Nephron (organoid): ENCODE measurements around the gene RPL31.
A peak's percentile ranks its signal among the peaks of the same experiment; 100 is the strongest.

Experiments
- H3K27ac Mint-ChIP-seq, 3 experiments: 2 replicates each; pipeline ENCODE4 v1.8.0; 2020; ENCODE audit warnings: mixed read lengths in 3 of 3, mild to moderate bottlenecking in 2 of 3, moderate library complexity in 1 of 3
- H3K27me3 Mint-ChIP-seq: 2 replicates; pipeline ENCODE4 v1.8.0; 2021; ENCODE audit warnings: low read depth, mild to moderate bottlenecking, moderate library complexity, mixed read lengths
- H3K36me3 Mint-ChIP-seq: 2 replicates; pipeline ENCODE4 v1.8.0; 2020; ENCODE audit warnings: low read depth, mixed read lengths
- H3K4me1 Mint-ChIP-seq: 2 replicates; pipeline ENCODE4 v1.8.0; 2020; ENCODE audit warnings: mixed read lengths
- H3K4me3 Mint-ChIP-seq, 3 experiments: 2 replicates each; pipeline ENCODE4 v1.8.0; 2020; ENCODE audit warnings: mild to moderate bottlenecking in 3 of 3, mixed read lengths in 3 of 3, moderate library complexity in 2 of 3
- H3K9me3 Mint-ChIP-seq: 2 replicates; pipeline ENCODE4 v1.8.0; 2020; ENCODE audit warnings: mixed read lengths
- CTCF ChIP-seq, 3 experiments: fragments of 200-600 bp; sonication (generic); IDR thresholded peaks; one replicate each; pipeline ENCODE4 v1.5.0; 2021; ENCODE audit warnings: antibody characterized with exemption in 3 of 3; ENCODE audit not compliant: unreplicated experiment in 3 of 3

The RPL31 gene

GRCh38 chr2:100997509-100998234, 4.4 kb upstream of the RPL31 start:
- no peak overlapping the region for H3K4me3 Mint-ChIP-seq
- H3K27me3 Mint-ChIP-seq: peaks cover 11% of the 10 kb centered on the region
- H3K36me3 Mint-ChIP-seq: no peaks in the 10 kb centered on the region
- no peak for TF ChIP-seq CTCF (IDR thresholded peaks at IDR 0.05; ENCODE audit: unreplicated experiment in 3 of 3)
- no peaks in the 10 kb centered on the region for H3K9me3 Mint-ChIP-seq
- H3K4me1 Mint-ChIP-seq: peaks cover 7% of the 10 kb centered on the region
- no peak overlapping the region for H3K27ac Mint-ChIP-seq

GRCh38 chr2:100998235-100998573, 3.9 kb upstream of the RPL31 start:
- Mint-ChIP-seq H3K27ac (no peak overlapping the region), H3K9me3 (no peaks in the 10 kb centered on the region), H3K4me3 (no peak overlapping the region), H3K36me3 (peaks cover 4% of the 10 kb centered on the region), H3K27me3 (peaks cover 11% of the 10 kb centered on the region), H3K4me1 (peaks cover 9% of the 10 kb centered on the region)
- TF ChIP-seq CTCF (IDR thresholded peaks at IDR 0.05; ENCODE audit: unreplicated experiment in 3 of 3): no peak

- peak overlapping the region; percentile 11 to 83 (median 60) for H3K27ac Mint-ChIP-seq
- no peak for TF ChIP-seq CTCF (IDR thresholded peaks at IDR 0.05; ENCODE audit: unreplicated experiment in 3 of 3)
- H3K36me3 Mint-ChIP-seq: peaks cover 22% of the 10 kb centered on the region
- H3K4me3 Mint-ChIP-seq: peak overlapping the region; percentile 72 to 80 (median 80)
- peaks cover 27% of the 10 kb centered on the region for H3K4me1 Mint-ChIP-seq
- H3K9me3 Mint-ChIP-seq: no peaks in the 10 kb centered on the region
- peaks cover 11% of the 10 kb centered on the region for H3K27me3 Mint-ChIP-seq
These were observed 2.1 kb upstream of the RPL31 start for GRCh38 chr2:100999995-101000394.

GRCh38 chr2:101002562-101003277, 631 bp downstream of the RPL31 start:
- Mint-ChIP-seq H3K27ac (peak overlapping the region; percentile 95 to 98 (median 96)), H3K27me3 (peaks cover 11% of the 10 kb centered on the region), H3K4me1 (peaks cover 29% of the 10 kb centered on the region), H3K4me3 (peak overlapping the region; percentile 95 to 99 (median 98)), H3K36me3 (peaks cover 49% of the 10 kb centered on the region), H3K9me3 (no peaks in the 10 kb centered on the region)
- TF ChIP-seq CTCF (IDR thresholded peaks at IDR 0.05; ENCODE audit: unreplicated experiment in 3 of 3): no peak

- Mint-ChIP-seq H3K4me3 (peak overlapping the region; percentile 95 to 99 (median 98)), H3K9me3 (no peaks in the 10 kb centered on the region), H3K27me3 (peaks cover 11% of the 10 kb centered on the region), H3K4me1 (peaks cover 35% of the 10 kb centered on the region), H3K36me3 (peaks cover 55% of the 10 kb centered on the region), H3K27ac (peak overlapping the region; percentile 95 to 98 (median 96))
- TF ChIP-seq CTCF (IDR thresholded peaks at IDR 0.05; ENCODE audit: unreplicated experiment in 3 of 3): no peak
These were observed 1.2 kb downstream of the RPL31 start for GRCh38 chr2:101003278-101003775.
